ENCODE results near the gene CCDC102B. TPM values are rescaled to one million over a fixed set of nuclear protein-coding genes. Genes with fewer than 3 reads are reported as not detected.

CCDC102B gene
- total RNA-seq, 1 experiment from 2014 or later: 3.1 TPM

GRCh38 chr18:69102959-69103358 is 305.1 kb downstream of the CCDC102B start:
- ChIA-PET POLR2A (no interaction called here), CTCF (no interaction called here)
- no peaks in the 10 kb centered on the region for H3K4me1 Mint-ChIP-seq
- no peak for TF ChIP-seq HMGA2 (CRISPR knock-in tag; IDR thresholded peaks at IDR 0.05)
- TF ChIP-seq KAT7 (CRISPR knock-in tag; IDR thresholded peaks at IDR 0.05; ENCODE audit: borderline replicate concordance): no peak
- TF ChIP-seq PREB (CRISPR knock-in tag; IDR thresholded peaks at IDR 0.05; ENCODE audit: borderline replicate concordance): no peak
- no peak for TF ChIP-seq MXD4 (CRISPR knock-in tag; IDR thresholded peaks at IDR 0.05; ENCODE audit: borderline replicate concordance)
- TF ChIP-seq E2F5 (CRISPR knock-in tag; IDR thresholded peaks at IDR 0.05): no peak
- TF ChIP-seq ARID4B (CRISPR knock-in tag; IDR thresholded peaks at IDR 0.05; ENCODE audit: borderline replicate concordance): no peak
- no peak for TF ChIP-seq ZSCAN18 (CRISPR knock-in tag; IDR thresholded peaks at IDR 0.05)
- TF ChIP-seq JAZF1 (CRISPR knock-in tag; IDR thresholded peaks at IDR 0.05): no peak
- TF ChIP-seq GABPB1 (CRISPR knock-in tag; IDR thresholded peaks at IDR 0.05): no peak
- TF ChIP-seq ZBTB43 (CRISPR knock-in tag; IDR thresholded peaks at IDR 0.05): no peak
- no peak for TF ChIP-seq CTCF (IDR thresholded peaks at IDR 0.05)
- TF ChIP-seq ETV6 (CRISPR knock-in tag; IDR thresholded peaks at IDR 0.05): no peak
- no peak overlapping the region for H3K4me3 Mint-ChIP-seq
- ATAC-seq (no peak), DNase-seq (ENCODE audit: low spot score) (no peak)
- no peak overlapping the region for H3K27ac Mint-ChIP-seq
- no peaks in the 10 kb centered on the region for H3K36me3 Mint-ChIP-seq
- H3K9me3 Mint-ChIP-seq: peaks cover 24% of the 10 kb centered on the region
- H3K27me3 Mint-ChIP-seq (ENCODE audit: low read depth): no peaks in the 10 kb centered on the region

Other genes starting within 250 kb of the CCDC102B start
- 28.9 to 33.3 TPM (median 29.4 TPM) in 3 replicates for gene TMX3, start 83.0 kb upstream of the CCDC102B start, total RNA-seq (2021)

Data from WTC11 (cell line).